Sigmoid colon (tissue), 4 donors: ENCODE measurements around the gene POLR2B.

Source experiments
- CTCF ChIP-seq, 4 experiments: fragments of 450-650 bp in 3 of 4; fragments of 200-600 bp in 1 of 4; IDR thresholded peaks; one replicate each; pipeline ENCODE4 v1.5.1; 2016 to 2019; ENCODE audit warnings: antibody characterized with exemption in 4 of 4, mild to moderate bottlenecking in 3 of 4, moderate library complexity in 2 of 4
- EP300 ChIP-seq, 4 donors: sonication (generic); formaldehyde crosslinking; IDR thresholded peaks; one replicate each; pipeline ENCODE4 v1.6.1; 2017; ENCODE audit warnings: antibody characterized with exemption in 4 of 4
- POLR2A ChIP-seq, 2 donors: fragments of 450-650 bp; IDR thresholded peaks; one replicate each; pipeline ENCODE4 v1.6.1; 2016; ENCODE audit warnings: antibody characterized with exemption in 2 of 2, mild to moderate bottlenecking in 2 of 2, moderate library complexity in 2 of 2

DNA sequence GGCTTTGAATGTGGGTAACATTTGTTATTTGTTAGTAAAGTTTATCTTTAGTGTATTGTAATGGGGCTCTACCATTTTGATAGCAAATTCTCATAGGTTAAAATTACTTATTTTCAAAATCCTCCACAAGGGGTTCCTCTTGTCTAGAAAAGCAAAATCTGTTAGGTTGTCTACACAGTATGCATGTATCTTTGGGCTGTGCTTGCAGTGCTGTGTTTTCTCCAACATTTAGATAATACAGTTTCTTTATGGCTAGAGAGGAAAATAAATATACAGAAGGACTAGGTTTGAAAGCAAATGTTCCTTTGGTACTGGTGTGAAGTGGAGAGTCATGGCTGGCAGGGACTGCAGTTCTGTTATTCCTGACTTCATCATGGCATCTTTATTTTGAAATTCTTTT lies 40.3 kb downstream of the POLR2B start:
- TF ChIP-seq POLR2A (IDR thresholded peaks at IDR 0.05) = no peak
- no peak for TF ChIP-seq EP300 (IDR thresholded peaks at IDR 0.05)
- TF ChIP-seq CTCF (IDR thresholded peaks at IDR 0.05) = no peak
